MG63 (cell line): ENCODE data around the gene SPATS2L. TPM values are rescaled to one million over a fixed set of nuclear protein-coding genes. Genes with fewer than 3 reads are reported as not detected.

Source experiments
- DNase-seq: peaks from one replicate; pipeline ENCODE4 v3.0.0-alpha.2; 2020
- H3K27me3 ChIP-seq: fragments of 250-450 bp; sonication (Bioruptor Pico); 2 replicates; pipeline ENCODE4 v1.5.1; 2020; ENCODE audit warnings: mild to moderate bottlenecking, moderate library complexity
- H3K36me3 ChIP-seq: fragments of 250-450 bp; sonication (Bioruptor Pico); 2 replicates; pipeline ENCODE4 v1.5.1; 2020; ENCODE audit warnings: mild to moderate bottlenecking, moderate library complexity
- H3K4me3 ChIP-seq: fragments of 250-450 bp; sonication (Bioruptor Pico); 2 replicates; pipeline ENCODE4 v1.5.1; 2020; ENCODE audit warnings: mild to moderate bottlenecking, moderate library complexity
- H3K9me3 ChIP-seq: fragments of 250-450 bp; sonication (Bioruptor Pico); 2 replicates; pipeline ENCODE4 v1.5.1; 2020; ENCODE audit warnings: mild to moderate bottlenecking, moderate library complexity
- total RNA-seq: library from RNA; depleted of rRNA; stranded (reverse); fragments of >200 nt; shearing (Covaris generic); gene quantifications from 2 replicates; pipeline ENCODE4 v1.2.3, GENCODE V29; 2014; ENCODE audit warnings: low replicate concordance

The SPATS2L gene
- total RNA-seq, 1 experiment from 2014 or later = 26.6 TPM

DNA sequence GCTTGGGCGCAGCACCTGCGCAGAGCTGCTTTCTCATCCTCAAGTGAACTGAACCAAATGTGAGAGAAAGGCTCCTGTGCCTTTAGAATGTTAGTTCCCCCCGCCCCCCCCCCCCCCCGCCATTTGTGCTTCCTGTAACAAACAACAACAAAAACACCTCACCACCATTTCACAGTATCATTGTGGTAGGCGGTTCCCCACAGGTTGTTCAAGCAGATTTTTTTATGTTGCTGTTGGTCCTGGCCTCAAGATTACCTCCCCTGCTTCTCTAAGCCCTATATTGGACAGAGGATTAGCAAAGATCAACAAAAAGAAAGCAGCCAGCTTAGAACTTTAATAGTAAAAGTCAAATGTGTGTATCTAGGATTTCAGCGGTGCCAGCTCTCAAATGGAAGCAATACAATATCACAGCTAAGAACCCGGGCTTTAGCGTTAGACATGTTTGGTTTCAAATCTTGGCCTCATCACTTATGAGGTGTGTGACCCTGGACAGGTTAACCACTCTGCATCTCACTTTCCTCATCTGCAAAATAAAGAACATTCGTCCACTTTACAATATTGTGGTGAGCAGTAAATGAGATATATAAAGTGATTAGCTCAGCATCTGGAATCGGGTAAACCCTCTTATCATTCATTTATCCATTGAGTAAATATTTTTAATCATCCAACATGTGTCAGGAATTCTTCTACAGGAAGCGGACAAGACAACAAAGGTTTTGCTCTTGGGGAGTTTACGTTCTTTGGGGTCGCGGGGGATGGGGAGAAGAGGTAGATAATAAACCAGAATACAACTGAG, 118.7 kb downstream of the SPATS2L start:
- no peak overlapping the region for H3K4me3 ChIP-seq
- peaks cover 21% of the 10 kb centered on the region for H3K36me3 ChIP-seq
- H3K27me3 ChIP-seq = no peaks in the 10 kb centered on the region
- DNase-seq = no peak
- H3K9me3 ChIP-seq = no peaks in the 10 kb centered on the region

DNA sequence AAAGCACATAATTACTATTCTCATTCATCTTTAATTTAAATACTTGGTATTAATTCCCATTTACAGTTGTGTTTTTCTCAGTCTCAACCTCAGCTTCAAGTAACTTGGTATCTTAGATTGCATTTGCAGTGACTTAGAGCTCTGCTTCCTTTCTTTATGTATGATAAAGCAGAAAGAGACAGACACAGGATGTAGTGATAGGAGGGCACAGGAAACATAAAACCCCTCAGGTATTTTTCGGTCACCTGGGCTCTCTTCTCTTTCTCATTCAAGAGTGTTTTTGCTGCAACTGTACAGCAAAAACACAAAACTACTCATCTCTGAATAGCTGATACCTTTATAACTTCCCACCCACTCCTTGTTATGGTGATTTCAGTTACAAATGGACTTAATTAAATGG, 120.3 kb downstream of the SPATS2L start:
- Histone ChIP-seq H3K9me3 (no peaks in the 10 kb centered on the region), H3K27me3 (no peaks in the 10 kb centered on the region), H3K36me3 (peaks cover 14% of the 10 kb centered on the region), H3K4me3 (no peak overlapping the region)
- DNase-seq = no peak

DNA sequence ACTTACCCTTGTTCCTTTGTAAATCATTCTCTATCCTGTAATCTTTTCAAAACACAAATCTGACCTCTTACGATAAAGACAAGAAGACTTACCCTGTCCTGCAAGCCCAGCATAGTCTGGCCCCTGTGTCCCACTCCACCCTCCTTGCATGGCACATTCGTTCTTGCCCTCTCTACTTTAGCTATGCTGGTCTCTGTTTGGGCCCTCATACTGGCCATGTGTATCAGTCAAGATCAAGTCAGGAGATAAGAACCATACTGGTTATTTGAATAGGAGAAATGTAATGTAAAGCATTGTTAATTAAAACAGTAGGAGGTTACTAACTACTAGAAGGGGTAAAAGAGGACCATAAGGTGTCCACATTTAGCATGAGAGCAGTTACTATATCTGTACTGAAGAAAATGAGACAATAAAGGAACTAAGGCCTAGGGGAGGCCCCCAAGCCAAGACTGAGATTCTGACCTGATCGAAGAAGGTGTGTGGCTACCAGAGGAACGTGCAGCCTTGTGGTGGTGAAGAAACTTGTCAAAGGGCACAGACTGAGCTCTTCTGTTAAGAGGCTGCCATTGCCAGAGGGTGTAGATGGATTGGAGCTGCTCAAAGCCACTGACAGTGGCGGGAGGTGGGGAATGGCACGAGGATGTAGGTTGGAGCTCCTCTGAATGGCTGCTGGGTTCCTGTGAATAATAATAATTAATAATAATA, 122.6 kb downstream of the SPATS2L start:
- Histone ChIP-seq H3K9me3 (0 out of 2 replicates have a peak, but pooled peaks cover 2% of the 10 kb centered on the region), H3K4me3 (no peak overlapping the region), H3K27me3 (no peaks in the 10 kb centered on the region), H3K36me3 (peaks cover 13% of the 10 kb centered on the region)
- no peak for DNase-seq

DNA sequence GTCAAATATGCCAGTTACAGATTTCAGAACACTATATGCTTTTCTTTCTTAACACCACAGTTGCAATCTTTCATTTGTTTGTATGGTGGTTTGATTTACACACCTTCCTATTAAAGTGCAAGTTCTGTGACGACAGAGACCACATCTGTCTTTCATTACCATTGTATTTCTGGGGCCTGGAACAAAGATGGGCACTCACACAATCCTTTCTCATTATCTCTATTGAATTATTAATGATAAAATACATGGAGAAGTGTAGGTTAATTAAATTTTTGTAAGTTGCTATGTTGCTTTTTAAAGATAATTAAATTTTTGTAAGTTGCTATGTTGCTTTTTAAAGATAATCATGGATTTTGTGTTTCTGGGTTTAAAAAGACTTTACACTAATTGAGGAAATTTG, 123.5 kb downstream of the SPATS2L start:
- Histone ChIP-seq H3K4me3 (no peak overlapping the region), H3K27me3 (no peaks in the 10 kb centered on the region), H3K36me3 (peaks cover 14% of the 10 kb centered on the region), H3K9me3 (0 out of 2 replicates have a peak, but pooled peaks cover 2% of the 10 kb centered on the region)
- no peak for DNase-seq

DNA sequence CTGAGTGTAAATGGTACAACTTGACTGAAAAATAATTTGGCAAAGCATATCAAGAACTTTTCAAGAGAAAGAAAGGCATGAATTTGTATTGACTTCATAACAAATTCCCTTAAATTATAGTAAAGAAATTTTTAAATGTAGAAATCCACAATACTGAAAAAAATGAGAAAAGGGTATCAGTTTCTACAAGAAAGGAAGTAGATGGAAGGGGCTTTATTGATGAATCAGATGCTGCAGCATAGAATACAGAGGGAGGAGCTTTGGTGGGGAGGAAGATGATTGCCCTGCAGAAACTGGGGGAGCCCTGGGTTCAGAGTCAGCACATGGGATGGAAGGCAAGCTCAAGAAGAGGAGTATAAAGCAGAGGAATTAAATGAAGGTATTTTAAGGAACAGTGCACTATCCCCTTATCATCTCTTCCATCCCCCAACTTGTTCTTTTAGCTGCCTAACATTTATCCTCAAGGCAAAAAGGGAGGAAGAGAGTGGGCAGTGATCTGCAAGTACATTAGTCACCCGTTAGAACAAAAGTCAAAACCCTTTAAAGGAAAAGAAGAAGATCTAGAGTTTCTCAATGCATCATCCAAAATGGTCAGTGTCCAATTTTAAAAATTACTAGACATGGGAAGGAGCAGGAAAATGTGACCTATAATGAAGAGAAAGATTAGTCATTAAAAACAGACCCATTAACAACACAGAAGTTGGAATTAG, 125.7 kb downstream of the SPATS2L start:
- no peaks in the 10 kb centered on the region for H3K27me3 ChIP-seq
- DNase-seq = no peak
- no peak overlapping the region for H3K4me3 ChIP-seq
- peaks cover 30% of the 10 kb centered on the region for H3K36me3 ChIP-seq
- H3K9me3 ChIP-seq = 0 out of 2 replicates have a peak, but pooled peaks cover 2% of the 10 kb centered on the region

DNA sequence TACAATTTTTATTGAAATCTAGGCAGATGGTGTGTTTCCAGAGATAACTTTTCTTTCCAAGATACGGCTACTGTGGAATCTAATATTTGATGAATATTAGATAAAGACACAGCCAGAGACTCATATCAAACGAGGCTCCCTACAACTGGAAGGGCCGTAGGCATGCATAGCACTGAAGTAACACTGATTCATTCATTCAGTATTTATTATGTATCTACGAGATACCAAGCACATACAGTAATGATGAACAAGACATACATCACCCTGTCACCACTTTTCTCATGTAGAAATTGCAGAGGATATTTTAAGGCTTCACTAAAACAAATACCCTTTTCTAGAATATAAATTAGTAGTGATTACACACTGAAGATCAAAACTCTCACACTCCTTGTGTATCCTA, 128.9 kb downstream of the SPATS2L start:
- H3K4me3 ChIP-seq = no peak overlapping the region
- H3K36me3 ChIP-seq = peaks cover 37% of the 10 kb centered on the region
- H3K27me3 ChIP-seq = no peaks in the 10 kb centered on the region
- DNase-seq = no peak
- H3K9me3 ChIP-seq = 0 out of 2 replicates have a peak, but pooled peaks cover 2% of the 10 kb centered on the region

DNA sequence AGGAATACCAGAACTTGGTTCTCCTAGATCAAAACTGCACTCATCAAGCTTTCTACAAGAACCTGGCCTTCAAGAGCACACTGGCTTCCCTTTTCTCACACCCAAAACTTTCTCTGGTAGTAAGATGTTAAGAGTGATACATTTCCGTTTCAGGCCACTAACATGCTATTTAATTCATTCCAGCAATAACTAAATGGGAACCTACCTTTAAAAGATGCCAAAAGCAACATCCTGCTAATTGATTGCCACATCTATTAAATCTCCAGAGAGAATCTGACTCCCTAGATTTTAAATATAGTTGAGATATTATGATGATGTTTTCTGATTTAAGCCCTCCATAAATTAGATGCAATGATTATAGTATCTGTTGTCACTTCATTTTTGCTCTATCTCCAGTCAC, 131.8 kb downstream of the SPATS2L start:
- H3K27me3 ChIP-seq = no peaks in the 10 kb centered on the region
- H3K36me3 ChIP-seq = peaks cover 43% of the 10 kb centered on the region
- no peaks in the 10 kb centered on the region for H3K9me3 ChIP-seq
- no peak overlapping the region for H3K4me3 ChIP-seq
- DNase-seq = no peak

DNA sequence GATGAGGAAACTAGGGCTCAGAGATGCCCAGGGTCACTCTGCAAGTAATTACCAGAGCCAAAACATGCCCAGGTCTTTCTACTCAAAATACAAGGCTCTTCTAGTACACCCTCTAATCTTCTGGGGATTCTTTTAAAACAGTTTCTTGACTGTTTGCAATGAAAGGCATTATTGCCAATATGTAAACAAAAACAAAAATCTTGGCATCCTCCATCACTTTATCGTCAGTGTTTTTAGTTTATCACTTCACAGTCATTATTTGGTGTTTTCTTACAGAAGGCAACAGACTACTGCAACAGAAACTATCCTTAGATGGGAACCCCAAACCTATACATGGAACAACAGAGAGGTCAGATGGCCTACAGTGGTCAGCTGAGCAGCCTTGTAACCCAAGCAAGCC, 132.4 kb downstream of the SPATS2L start:
- DNase-seq = no peak
- Histone ChIP-seq H3K9me3 (no peaks in the 10 kb centered on the region), H3K36me3 (peaks cover 43% of the 10 kb centered on the region), H3K27me3 (no peaks in the 10 kb centered on the region), H3K4me3 (no peak overlapping the region)

DNA sequence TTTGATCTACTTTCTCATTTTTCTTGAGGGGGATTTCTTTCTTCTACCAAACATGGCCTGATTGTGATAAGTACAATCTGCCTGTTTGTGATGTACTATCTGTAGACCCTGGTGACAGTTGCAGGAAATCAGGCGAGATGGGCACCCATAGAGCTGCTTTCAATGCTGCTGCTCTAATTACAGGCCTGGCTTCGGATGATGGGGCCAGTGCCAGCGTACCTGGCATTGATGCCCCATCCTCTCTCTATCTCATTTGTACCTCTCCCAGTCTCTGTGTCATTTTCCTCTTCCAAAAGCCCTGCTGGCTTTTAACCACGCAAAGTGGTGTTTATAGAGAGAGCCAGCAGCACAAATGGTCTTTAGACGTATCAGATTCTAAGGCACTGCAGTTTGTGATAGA, 133.5 kb downstream of the SPATS2L start:
- Histone ChIP-seq H3K36me3 (peaks cover 42% of the 10 kb centered on the region), H3K27me3 (no peaks in the 10 kb centered on the region), H3K4me3 (no peak overlapping the region), H3K9me3 (no peaks in the 10 kb centered on the region)
- DNase-seq = no peak

DNA sequence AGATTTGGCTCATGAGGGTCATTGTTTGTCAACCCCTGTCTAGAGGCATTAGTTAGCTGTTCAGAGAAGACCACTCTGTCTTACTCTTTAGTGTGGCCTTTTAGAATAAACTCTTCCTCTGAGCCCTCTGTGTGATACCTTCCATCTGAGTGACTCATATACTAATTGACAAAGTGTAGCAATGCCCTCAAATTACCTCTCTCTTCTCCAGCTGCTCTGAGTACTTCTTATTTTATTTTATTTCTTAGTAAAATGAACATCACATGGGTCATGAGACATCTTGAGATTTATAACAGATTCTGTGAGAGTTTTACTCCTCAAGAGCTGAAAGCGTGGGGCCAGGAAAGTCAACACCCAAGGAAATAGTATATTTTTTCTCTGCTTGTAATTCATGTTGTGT, 136.0 kb downstream of the SPATS2L start:
- Histone ChIP-seq H3K36me3 (peaks cover 23% of the 10 kb centered on the region), H3K4me3 (no peak overlapping the region), H3K9me3 (no peaks in the 10 kb centered on the region), H3K27me3 (no peaks in the 10 kb centered on the region)
- no peak for DNase-seq

DNA sequence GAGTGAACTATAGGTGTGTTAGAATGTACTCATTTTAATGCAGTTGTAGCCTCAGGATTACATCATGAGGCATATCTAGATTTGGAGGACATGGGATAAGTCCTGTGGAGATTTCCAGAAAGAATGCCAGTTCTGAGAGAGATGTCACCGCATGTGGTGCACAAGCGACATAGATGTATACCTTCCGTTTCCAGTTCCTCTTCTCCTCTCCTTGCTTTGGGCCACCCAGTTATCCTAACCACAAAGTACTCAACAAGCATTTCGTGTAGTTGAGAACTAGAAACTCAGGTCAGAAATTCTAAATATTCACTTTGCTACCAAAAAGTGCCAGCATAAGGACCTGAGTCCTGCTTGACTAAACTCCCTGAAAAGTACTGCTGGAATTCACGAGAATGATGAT, 136.9 kb downstream of the SPATS2L start:
- Histone ChIP-seq H3K36me3 (peaks cover 18% of the 10 kb centered on the region), H3K9me3 (no peaks in the 10 kb centered on the region), H3K27me3 (no peaks in the 10 kb centered on the region), H3K4me3 (no peak overlapping the region)
- no peak for DNase-seq

DNA sequence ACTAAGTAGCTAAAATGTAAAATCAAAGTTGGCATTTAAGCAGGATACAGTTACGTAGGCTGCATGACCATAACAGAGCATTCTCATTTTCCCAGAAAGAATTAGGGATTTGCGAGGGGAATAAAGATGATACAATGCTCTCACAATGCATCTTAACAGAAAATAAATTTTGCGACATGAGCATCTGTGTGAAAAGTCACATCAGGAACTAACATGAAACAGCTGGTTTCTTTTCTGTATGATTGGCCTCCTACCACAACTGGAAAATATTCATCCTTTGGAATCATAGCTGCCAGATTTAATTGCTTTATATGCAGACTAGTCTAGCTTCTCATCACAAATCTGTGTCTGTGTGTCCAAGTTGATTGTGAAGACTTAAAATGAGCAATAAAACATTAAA, 137.4 kb downstream of the SPATS2L start:
- Histone ChIP-seq H3K4me3 (no peak overlapping the region), H3K27me3 (no peaks in the 10 kb centered on the region), H3K36me3 (peaks cover 18% of the 10 kb centered on the region), H3K9me3 (no peaks in the 10 kb centered on the region)
- DNase-seq = no peak

DNA sequence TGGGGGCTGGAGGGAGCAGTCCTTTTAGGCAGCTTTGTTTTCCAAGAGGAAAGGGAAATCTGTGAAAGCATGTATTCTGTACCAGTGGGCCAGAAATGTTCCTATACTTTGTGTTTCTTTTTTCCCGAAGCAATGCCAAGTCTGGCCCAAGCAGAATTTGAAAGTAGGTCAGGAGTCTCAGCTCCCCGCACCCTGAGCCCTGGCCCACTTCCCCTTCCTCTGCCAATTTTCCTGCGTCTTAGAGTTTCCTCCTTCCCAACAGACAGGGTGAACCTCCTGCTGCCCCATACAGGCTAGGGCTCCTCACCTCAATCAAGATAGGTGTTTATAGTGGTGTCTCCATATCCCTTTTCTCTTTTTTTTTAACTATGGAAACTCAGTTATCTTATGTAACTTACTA, 138.0 kb downstream of the SPATS2L start:
- no peak overlapping the region for H3K4me3 ChIP-seq
- H3K27me3 ChIP-seq = no peaks in the 10 kb centered on the region
- no peaks in the 10 kb centered on the region for H3K9me3 ChIP-seq
- H3K36me3 ChIP-seq = peaks cover 18% of the 10 kb centered on the region
- no peak for DNase-seq

DNA sequence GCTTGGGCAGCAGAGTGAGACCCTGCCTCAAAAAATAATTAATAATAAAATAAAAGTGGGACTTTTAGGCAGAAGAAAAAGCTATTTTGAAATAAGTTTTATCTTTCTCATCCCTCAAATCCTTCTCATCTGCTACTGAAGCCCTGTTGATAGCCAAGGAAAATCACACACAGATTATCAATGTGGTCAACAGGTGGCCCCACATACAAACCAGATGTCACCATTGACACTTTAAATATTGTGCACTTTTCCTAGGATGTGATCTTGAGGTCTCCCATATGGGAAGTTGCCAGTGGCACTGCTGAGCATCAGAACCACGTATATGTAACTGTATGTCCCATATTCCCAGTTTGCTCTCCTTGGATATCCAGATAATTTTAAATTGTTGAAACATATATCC, 138.8 kb downstream of the SPATS2L start:
- DNase-seq = no peak
- Histone ChIP-seq H3K9me3 (no peaks in the 10 kb centered on the region), H3K36me3 (peaks cover 14% of the 10 kb centered on the region), H3K27me3 (no peaks in the 10 kb centered on the region), H3K4me3 (no peak overlapping the region)

DNA sequence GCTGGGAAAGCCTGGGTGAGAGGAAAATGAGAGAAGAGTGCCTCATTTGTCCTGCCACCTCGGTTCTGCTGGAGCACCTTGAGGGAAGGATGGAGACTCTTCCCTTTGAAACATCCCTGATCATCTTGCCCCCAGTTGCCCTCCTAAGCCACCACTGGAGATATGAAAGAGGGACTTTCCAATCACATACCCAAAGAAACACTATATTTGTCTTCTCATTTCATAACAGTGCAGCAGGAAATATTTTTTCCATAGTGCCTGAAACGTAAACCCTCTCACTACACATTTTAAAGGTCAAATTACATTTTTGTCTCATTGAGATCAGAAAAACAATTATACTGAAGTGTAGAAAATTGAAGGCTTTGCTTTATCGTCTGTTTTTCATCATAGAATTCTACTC, 140.1 kb downstream of the SPATS2L start:
- DNase-seq = no peak
- no peaks in the 10 kb centered on the region for H3K27me3 ChIP-seq
- H3K9me3 ChIP-seq = no peaks in the 10 kb centered on the region
- no peak overlapping the region for H3K4me3 ChIP-seq
- H3K36me3 ChIP-seq = peaks cover 7% of the 10 kb centered on the region

DNA sequence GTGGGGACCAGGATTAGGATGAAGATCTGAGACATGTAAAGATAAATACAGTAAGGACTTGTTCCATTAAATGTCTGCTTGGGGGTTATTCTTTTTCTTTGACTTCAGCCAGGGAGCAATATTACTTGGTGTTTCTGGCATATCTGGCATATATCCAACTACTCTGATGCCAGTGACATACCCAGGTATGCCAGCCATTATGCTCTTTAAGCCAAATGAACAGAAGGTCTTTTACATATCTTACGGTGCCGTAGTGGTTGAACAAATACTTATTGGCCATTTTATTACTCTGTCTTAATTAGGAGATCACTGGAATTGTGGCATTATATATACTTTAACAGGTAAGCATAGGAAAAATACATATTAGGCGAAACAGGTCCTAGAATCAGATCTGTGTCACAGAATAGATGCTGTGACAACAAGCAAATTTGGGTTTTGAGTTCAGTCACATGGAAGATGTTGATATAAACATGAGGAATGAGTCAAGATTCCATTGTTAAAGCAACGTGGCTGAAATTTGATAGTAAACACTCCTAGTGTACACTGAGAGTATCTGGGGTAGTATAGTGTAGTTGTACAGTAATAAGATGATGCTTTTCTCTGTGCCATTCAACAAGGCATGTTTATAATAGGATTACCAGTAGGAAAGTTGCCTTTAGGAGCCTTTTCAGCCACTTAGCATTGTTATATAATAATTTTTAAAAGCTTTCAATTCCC, 140.8 kb downstream of the SPATS2L start:
- no peak for DNase-seq
- no peaks in the 10 kb centered on the region for H3K9me3 ChIP-seq
- no peak overlapping the region for H3K4me3 ChIP-seq
- no peaks in the 10 kb centered on the region for H3K27me3 ChIP-seq
- peaks cover 7% of the 10 kb centered on the region for H3K36me3 ChIP-seq

DNA sequence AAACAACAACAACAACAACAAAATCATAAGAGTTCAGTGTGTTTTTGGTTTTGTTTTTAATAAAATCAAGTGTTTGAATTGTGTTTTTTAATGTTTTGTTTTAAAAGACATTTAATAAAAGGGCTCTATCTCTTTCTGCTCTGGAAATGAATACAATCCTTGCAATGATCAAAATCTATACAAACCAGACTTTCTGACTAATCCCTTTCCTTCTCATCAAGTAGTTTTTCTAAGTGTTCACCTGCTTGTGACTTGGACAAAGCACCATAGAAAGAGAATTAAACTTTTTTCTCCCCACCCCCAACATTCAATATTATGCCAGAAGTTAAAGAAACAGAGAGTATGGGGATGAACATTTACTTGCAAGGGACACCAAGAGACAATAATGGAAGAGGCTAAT, 142.0 kb downstream of the SPATS2L start:
- DNase-seq = no peak
- Histone ChIP-seq H3K9me3 (no peaks in the 10 kb centered on the region), H3K4me3 (no peak overlapping the region), H3K27me3 (no peaks in the 10 kb centered on the region), H3K36me3 (no peaks in the 10 kb centered on the region; the same call in none of the 2 replicates)
